ENCODE measurements around the gene ZCRB1. TPM values are rescaled to one million over a fixed set of nuclear protein-coding genes. Genes with fewer than 3 reads are reported as not detected.

ZCRB1 gene
- polyA plus RNA-seq, 3 donors, result 93.0 to 109 (median 97.6) TPM

Other genes starting within 250 kb of the ZCRB1 start
- 10 to 100 TPM; 31.4 to 35.6 (median 31.8) TPM for gene GXYLT1, start 181.2 kb downstream of the ZCRB1 start, polyA plus RNA-seq (ENCODE audit: insufficient read length in 3 of 3)
- gene YAF2, start 87.8 kb downstream of the ZCRB1 start, polyA plus RNA-seq (ENCODE audit: insufficient read length in 3 of 3), result 10 to 100 TPM; 25.5 to 28.4 (median 26.2) TPM
- gene PPHLN1, start 73 bp upstream of the ZCRB1 start, polyA plus RNA-seq (ENCODE audit: insufficient read length in 3 of 3), result 10 to 100 TPM; 66.6 to 76.5 (median 70.5) TPM

Measured in renal cortex interstitium (tissue), 3 donors.